HG03159 (cell line): Measurements from ENCODE around the gene CD70.
"Not testable (repeated sequence)": the region's sequence is repeated elsewhere in the genome, so short reads cannot be mapped to it uniquely, and the experiment has no call there.

ENCODE experiments used
- ATAC-seq: cut with Tn5 transposase; IDR thresholded peaks from one replicate; pipeline ENCODE4 v1.9.1; 2021; ENCODE audit warnings: mild to moderate bottlenecking, moderate library complexity; ENCODE audit not compliant: unreplicated experiment

Gene CD70

DNA sequence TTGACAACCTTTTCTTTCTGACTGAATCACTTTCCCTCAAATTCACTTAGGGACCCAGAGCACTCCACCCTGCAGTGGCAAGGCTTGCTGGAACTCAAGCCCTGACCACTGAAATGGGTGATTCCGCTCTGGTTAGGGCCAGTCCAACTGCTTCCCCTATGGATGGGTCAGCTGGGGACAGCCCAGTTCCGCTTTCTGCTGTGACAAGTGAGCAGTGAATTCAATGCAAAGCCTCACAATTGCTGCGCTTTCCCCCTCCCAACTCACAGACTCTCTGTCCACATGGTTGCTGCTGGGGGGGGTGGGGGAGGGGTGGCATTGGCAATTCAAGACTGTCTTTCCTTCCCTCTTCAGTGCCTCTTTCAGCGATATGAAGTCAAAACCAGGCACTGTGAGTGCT, 18.7 kb downstream of the CD70 start:
- ATAC-seq: no peak

GRCh38 chr19:6571167-6571566, 19.8 kb downstream of the CD70 start:
- no peak for ATAC-seq

DNA sequence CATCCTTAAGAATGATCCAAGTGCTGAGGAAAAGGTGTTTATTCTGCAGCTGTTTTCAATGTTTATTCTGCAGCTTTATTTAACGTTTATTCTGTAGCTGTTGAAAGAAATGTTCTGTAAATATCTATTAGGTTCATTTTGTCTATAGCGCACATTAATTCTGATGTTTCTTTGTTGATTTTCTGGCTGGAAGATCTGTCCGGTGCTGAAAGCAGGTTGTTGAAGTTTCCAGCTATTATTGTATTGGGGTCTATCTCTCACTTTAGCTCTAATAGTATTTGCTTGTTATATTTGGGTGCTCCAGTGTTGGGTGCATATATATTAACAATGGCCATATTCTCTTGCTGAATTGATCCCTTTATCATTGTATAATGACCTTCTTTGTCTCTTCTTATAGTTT, 20.2 kb downstream of the CD70 start:
- ATAC-seq: no peak

- ATAC-seq: no peak
Measured at GRCh38 chr19:6568816-6569215, 22.1 kb downstream of the CD70 start.

GRCh38 chr19:6568010-6568526, 22.9 kb downstream of the CD70 start:
- no peak for ATAC-seq

DNA sequence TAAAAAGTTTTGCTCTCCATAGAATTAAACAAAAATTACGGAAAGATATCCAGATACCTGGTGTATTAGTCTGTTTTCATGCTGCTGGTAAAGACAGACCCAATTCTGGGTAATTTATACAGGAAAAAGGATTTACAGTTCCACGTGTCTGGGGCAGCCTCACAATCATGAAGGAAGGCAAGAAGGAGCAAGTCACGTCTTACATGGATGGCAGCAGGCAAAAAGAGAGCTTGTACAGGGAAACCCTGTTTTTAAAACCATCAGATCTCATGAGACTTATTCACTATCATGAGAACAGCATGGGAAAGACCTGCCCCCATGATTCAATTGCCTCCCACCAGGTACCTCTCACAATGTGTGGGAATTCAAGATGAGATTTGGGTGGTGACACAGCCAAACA, 24.2 kb downstream of the CD70 start:
- not testable (repeated sequence) for ATAC-seq

GRCh38 chr19:6564393-6564792, 26.6 kb downstream of the CD70 start:
- ATAC-seq: no peak

DNA sequence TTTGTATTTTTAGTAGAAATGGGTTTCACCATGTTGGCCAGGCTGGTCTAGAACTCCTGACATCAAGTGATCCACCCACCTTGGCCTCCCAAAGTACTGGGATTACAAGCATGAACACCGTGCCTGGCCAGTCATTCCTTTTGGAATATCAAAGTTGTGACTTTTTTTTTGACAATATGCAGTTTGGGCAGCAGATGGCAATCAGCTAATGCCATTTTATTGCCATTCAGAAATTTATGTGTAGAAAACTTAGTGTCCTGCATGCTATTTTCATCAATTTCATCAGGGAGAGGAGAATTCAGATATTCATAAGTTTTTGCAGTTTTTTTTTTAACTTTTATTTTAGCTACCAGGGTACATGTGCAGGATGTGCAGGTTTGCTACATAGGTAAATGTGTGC, 28.5 kb downstream of the CD70 start:
- ATAC-seq: not testable (repeated sequence)

GRCh38 chr19:6556480-6557195, 34.3 kb downstream of the CD70 start:
- ATAC-seq: no peak

DNA sequence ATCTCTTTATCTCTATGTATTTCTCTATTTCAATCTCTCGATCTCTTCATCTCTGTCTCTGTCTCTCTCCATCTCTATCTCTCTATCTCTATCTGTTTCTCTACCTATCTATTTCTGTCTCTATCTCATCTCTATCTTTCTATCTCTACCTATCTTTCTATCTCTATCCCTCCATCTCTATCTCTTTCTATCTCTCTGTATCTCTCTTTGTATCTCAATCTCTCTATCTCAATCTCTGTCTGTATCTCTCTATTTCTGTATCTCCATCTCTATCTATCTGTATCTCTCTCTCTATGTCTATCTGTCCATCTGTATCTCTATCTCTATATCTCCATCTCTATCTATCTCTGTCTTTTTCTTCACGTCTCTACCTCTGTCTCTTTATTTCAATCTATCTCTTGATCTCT, 34.9 kb downstream of the CD70 start:
- ATAC-seq: no peak

DNA sequence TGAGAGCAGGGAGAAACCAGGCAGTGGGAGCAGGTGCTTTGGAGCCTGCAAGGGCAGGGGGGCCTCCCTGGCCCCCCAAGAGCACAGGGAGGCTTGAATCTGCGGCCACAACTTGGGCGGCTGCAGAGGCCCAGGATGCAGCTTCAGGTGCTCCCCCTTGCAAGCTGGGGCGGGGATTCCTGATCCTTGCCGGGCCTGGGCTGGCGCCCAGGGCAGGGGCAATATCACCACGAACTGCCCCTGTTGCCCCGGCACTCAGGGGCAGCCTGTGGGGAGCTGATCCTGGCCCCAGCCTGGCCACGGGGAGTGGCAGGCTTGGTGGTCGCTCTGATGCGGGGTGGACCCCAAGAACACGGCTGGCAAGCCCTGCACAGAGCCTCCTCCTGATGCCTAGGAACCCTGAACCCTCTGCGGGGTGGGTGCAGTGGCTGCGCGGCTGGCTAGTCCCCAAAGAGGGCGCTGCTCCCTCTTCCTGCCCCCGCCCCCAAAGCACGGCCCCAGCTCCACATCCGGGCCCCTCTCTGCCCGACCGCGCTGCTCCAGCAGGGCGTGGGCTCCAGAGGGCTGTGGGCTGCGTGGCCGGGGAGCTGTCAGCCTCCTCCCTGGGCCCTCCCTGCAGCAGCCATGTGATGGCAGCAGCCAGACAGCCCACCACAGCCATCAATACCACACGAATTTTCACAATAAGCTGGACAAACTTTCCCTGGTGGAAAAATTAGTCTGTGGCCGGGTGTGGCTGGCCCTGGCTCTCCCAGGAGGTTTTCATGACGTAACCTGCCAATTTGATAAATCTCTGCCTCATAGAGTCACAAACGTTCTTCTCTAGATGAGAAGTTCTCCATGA, 39.1 kb downstream of the CD70 start:
- no peak for ATAC-seq

- ATAC-seq: no peak
Measured at GRCh38 chr19:6551091-6551490, 39.9 kb downstream of the CD70 start.

- ATAC-seq: not testable (repeated sequence)
Measured at GRCh38 chr19:6550679-6551078, 40.3 kb downstream of the CD70 start.

DNA sequence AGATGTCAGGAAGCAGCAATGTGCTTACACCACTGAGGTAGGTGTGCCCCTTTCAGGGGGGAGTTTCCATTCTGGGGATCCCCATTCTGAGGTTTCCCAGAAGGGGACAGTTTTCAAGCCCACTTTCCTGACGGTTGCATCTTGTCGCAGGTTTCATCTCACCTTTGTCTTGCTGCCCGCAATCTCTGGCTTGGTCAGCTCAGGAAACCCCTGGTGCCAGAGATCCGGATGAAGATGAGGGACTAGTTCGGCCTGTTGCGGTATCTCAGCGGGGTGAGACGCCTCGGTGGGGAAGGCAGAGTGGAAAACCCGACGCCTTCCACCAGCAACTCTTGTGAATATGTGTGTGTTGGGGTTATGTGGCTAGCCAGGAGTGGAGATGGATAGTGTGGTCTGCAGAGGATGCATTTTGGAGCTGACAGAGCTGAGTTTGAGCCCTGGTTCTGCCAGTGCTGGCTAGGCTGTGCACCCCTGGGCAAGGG, 47.0 kb downstream of the CD70 start:
- ATAC-seq: no peak

- no peak for ATAC-seq
Measured at GRCh38 chr19:6540918-6541689, 49.8 kb downstream of the CD70 start.

DNA sequence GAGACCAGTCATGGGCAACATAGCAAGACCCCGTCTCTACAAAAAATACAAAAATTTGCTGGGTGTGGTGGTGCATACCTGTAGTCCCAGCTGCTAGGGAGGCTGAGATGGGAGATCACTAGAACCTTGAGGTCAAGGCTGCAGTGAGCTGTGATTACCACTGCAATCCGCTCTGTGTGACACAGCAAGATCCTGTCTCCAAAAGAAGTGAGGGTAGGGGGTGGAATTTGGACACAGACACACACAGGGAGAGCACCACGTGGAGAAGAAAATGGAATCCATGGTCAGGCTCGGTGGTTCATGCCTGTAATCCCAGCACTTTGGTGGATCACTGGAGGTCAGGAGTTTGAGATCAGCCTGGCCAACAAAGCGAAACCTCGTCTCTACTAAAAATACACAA, 51.4 kb downstream of the CD70 start:
- ATAC-seq: no peak
